ENCODE data around the gene ZNF263.
"Not testable (repeated sequence)": the region's sequence is repeated elsewhere in the genome, so short reads cannot be mapped to it uniquely, and the experiment has no call there.

ZNF263 gene

GRCh38 chr16:3268294-3268693, 15.0 kb upstream of the ZNF263 start:
- no peaks in the 10 kb centered on the region for H3K4me1 ChIP-seq (ENCODE audit: control insufficient read depth, insufficient read depth, low read length, poor library complexity, severe bottlenecking)
- WGBS, 2 experiments (ENCODE audit: insufficient coverage in 2 of 2): 70 to 86% methylated on average over 1 of the region's 1 CpG
- H3K4me3 ChIP-seq (ENCODE audit: extremely low read depth, insufficient read depth, low read length, poor library complexity, severe bottlenecking): no peak overlapping the region
- peaks cover 5% of the 10 kb centered on the region for H3K9me3 ChIP-seq (ENCODE audit: control insufficient read depth, low read length)
- H3K36me3 ChIP-seq (ENCODE audit: control insufficient read depth, insufficient read depth, low read length): no peaks in the 10 kb centered on the region
- H3K27ac ChIP-seq (ENCODE audit: low read depth, low read length, severe bottlenecking): no peak overlapping the region

GRCh38 chr16:3270718-3271117, 12.6 kb upstream of the ZNF263 start:
- H3K9me3 ChIP-seq (ENCODE audit: control insufficient read depth, low read length); H3K27ac ChIP-seq (ENCODE audit: low read depth, low read length, severe bottlenecking); H3K4me3 ChIP-seq (ENCODE audit: extremely low read depth, insufficient read depth, low read length, poor library complexity, severe bottlenecking); H3K4me1 ChIP-seq (ENCODE audit: control insufficient read depth, insufficient read depth, low read length, poor library complexity, severe bottlenecking); H3K36me3 ChIP-seq (ENCODE audit: control insufficient read depth, insufficient read depth, low read length): not testable (repeated sequence)
- no CpG with 5 or more reads among the region's 5 CpGs for WGBS, 2 experiments (ENCODE audit: insufficient coverage in 2 of 2)

GRCh38 chr16:3271281-3271680, 12.0 kb upstream of the ZNF263 start:
- WGBS, 2 experiments (ENCODE audit: insufficient coverage in 2 of 2): 60 to 90% methylated on average over 1 to 2 of the region's 22 CpGs
- not testable (repeated sequence) for H3K36me3 ChIP-seq (ENCODE audit: control insufficient read depth, insufficient read depth, low read length)

GRCh38 chr16:3274490-3274889, 8.8 kb upstream of the ZNF263 start:
- 56 to 62% methylated on average over 2 to 3 of the region's 4 CpGs for WGBS, 2 experiments (ENCODE audit: insufficient coverage in 2 of 2)
- Histone ChIP-seq H3K4me3 (ENCODE audit: extremely low read depth, insufficient read depth, low read length, poor library complexity, severe bottlenecking) (no peak overlapping the region), H3K36me3 (ENCODE audit: control insufficient read depth, insufficient read depth, low read length) (no peaks in the 10 kb centered on the region), H3K27ac (ENCODE audit: low read depth, low read length, severe bottlenecking) (no peak overlapping the region), H3K9me3 (ENCODE audit: control insufficient read depth, low read length) (no peaks in the 10 kb centered on the region), H3K4me1 (ENCODE audit: control insufficient read depth, insufficient read depth, low read length, poor library complexity, severe bottlenecking) (no peaks in the 10 kb centered on the region)

More at GRCh38 chr16:3271281-3271680, 12.0 kb upstream of the ZNF263 start:
- H3K4me1 ChIP-seq (ENCODE audit: control insufficient read depth, insufficient read depth, low read length, poor library complexity, severe bottlenecking); H3K4me3 ChIP-seq (ENCODE audit: extremely low read depth, insufficient read depth, low read length, poor library complexity, severe bottlenecking); H3K27ac ChIP-seq (ENCODE audit: low read depth, low read length, severe bottlenecking); H3K9me3 ChIP-seq (ENCODE audit: control insufficient read depth, low read length): not testable (repeated sequence)

- H3K9me3 ChIP-seq (ENCODE audit: control insufficient read depth, low read length): no peaks in the 10 kb centered on the region
- H3K4me1 ChIP-seq (ENCODE audit: control insufficient read depth, insufficient read depth, low read length, poor library complexity, severe bottlenecking): no peaks in the 10 kb centered on the region
- H3K27ac ChIP-seq (ENCODE audit: low read depth, low read length, severe bottlenecking): no peak overlapping the region
- H3K36me3 ChIP-seq (ENCODE audit: control insufficient read depth, insufficient read depth, low read length): no peaks in the 10 kb centered on the region
- no peak overlapping the region for H3K4me3 ChIP-seq (ENCODE audit: extremely low read depth, insufficient read depth, low read length, poor library complexity, severe bottlenecking)
Observed at GRCh38 chr16:3274947-3275346, 8.3 kb upstream of the ZNF263 start.

- no peaks in the 10 kb centered on the region for H3K4me1 ChIP-seq (ENCODE audit: control insufficient read depth, insufficient read depth, low read length, poor library complexity, severe bottlenecking)
Observed at GRCh38 chr16:3276679-3277078, 6.6 kb upstream of the ZNF263 start.

GRCh38 chr16:3281222-3281820, 2.0 kb upstream of the ZNF263 start:
- H3K9me3 ChIP-seq (ENCODE audit: control insufficient read depth, low read length): peaks cover 10% of the 10 kb centered on the region
- no peak overlapping the region for H3K4me3 ChIP-seq (ENCODE audit: extremely low read depth, insufficient read depth, low read length, poor library complexity, severe bottlenecking)
- peaks cover 4% of the 10 kb centered on the region for H3K4me1 ChIP-seq (ENCODE audit: control insufficient read depth, insufficient read depth, low read length, poor library complexity, severe bottlenecking)
- no peak overlapping the region for H3K27ac ChIP-seq (ENCODE audit: low read depth, low read length, severe bottlenecking)
- H3K36me3 ChIP-seq (ENCODE audit: control insufficient read depth, insufficient read depth, low read length): peaks cover 16% of the 10 kb centered on the region
- 92 to 97% methylated on average over 4 to 5 of the region's 6 CpGs for WGBS, 2 experiments (ENCODE audit: insufficient coverage in 2 of 2)

More at GRCh38 chr16:3276679-3277078, 6.6 kb upstream of the ZNF263 start:
- Histone ChIP-seq H3K27ac (ENCODE audit: low read depth, low read length, severe bottlenecking) (no peak overlapping the region), H3K4me3 (ENCODE audit: extremely low read depth, insufficient read depth, low read length, poor library complexity, severe bottlenecking) (no peak overlapping the region), H3K36me3 (ENCODE audit: control insufficient read depth, insufficient read depth, low read length) (no peaks in the 10 kb centered on the region), H3K9me3 (ENCODE audit: control insufficient read depth, low read length) (no peaks in the 10 kb centered on the region)
- WGBS, 2 experiments (ENCODE audit: insufficient coverage in 2 of 2): 49 to 63% methylated on average over 2 to 4 of the region's 5 CpGs

GRCh38 chr16:3282103-3282729, 1.1 kb upstream of the ZNF263 start:
- H3K4me1 ChIP-seq (ENCODE audit: control insufficient read depth, insufficient read depth, low read length, poor library complexity, severe bottlenecking): peaks cover 4% of the 10 kb centered on the region
- peak overlapping the region; percentile 100 for H3K27ac ChIP-seq (ENCODE audit: low read depth, low read length, severe bottlenecking)
- WGBS, 2 experiments (ENCODE audit: insufficient coverage in 2 of 2): 2 to 19% methylated on average over 20 to 22 of the region's 29 CpGs
- H3K4me3 ChIP-seq (ENCODE audit: extremely low read depth, insufficient read depth, low read length, poor library complexity, severe bottlenecking): peak overlapping the region; percentile 90
- H3K9me3 ChIP-seq (ENCODE audit: control insufficient read depth, low read length): peaks cover 12% of the 10 kb centered on the region
- H3K36me3 ChIP-seq (ENCODE audit: control insufficient read depth, insufficient read depth, low read length): peaks cover 25% of the 10 kb centered on the region

GRCh38 chr16:3283543-3284447, 504 bp downstream of the ZNF263 start:
- Histone ChIP-seq H3K4me3 (ENCODE audit: extremely low read depth, insufficient read depth, low read length, poor library complexity, severe bottlenecking) (peak overlapping the region; percentile 90), H3K36me3 (ENCODE audit: control insufficient read depth, insufficient read depth, low read length) (peaks cover 41% of the 10 kb centered on the region), H3K27ac (ENCODE audit: low read depth, low read length, severe bottlenecking) (peak overlapping the region; percentile 100), H3K9me3 (ENCODE audit: control insufficient read depth, low read length) (peaks cover 19% of the 10 kb centered on the region), H3K4me1 (ENCODE audit: control insufficient read depth, insufficient read depth, low read length, poor library complexity, severe bottlenecking) (peaks cover 4% of the 10 kb centered on the region)
- WGBS, 2 experiments (ENCODE audit: insufficient coverage in 2 of 2): 5 to 7% methylated on average over 47 to 55 of the region's 56 CpGs

- Histone ChIP-seq H3K27ac (ENCODE audit: low read depth, low read length, severe bottlenecking) (no peak overlapping the region), H3K4me1 (ENCODE audit: control insufficient read depth, insufficient read depth, low read length, poor library complexity, severe bottlenecking) (peaks cover 4% of the 10 kb centered on the region), H3K9me3 (ENCODE audit: control insufficient read depth, low read length) (peaks cover 32% of the 10 kb centered on the region), H3K4me3 (ENCODE audit: extremely low read depth, insufficient read depth, low read length, poor library complexity, severe bottlenecking) (peak overlapping the region; percentile 90), H3K36me3 (ENCODE audit: control insufficient read depth, insufficient read depth, low read length) (peaks cover 54% of the 10 kb centered on the region)
- whole genome bisulfite sequencing, 2 experiments (ENCODE audit: insufficient coverage in 2 of 2): 67 to 79% methylated on average over 3 to 6 of the region's 6 CpGs
Observed at GRCh38 chr16:3285131-3285530, 1.8 kb downstream of the ZNF263 start.

All from mesodermal cell (in vitro differentiated cells).